Measurements from ENCODE around the gene WDR7. TPM values are rescaled to one million over a fixed set of nuclear protein-coding genes. Genes with fewer than 3 reads are reported as not detected.

The WDR7 gene
- total and polyA plus RNA-seq, 7 donors, result 3.7 to 45.3 (median 28.5) TPM

- H3K4me1 ChIP-seq, result no peaks in the 10 kb centered on the region
- H3K27me3 ChIP-seq, result no peaks in the 10 kb centered on the region
- WGBS, 2 donors, result 38 to 78% methylated on average over 4 of the region's 4 CpGs
- H3K4me3 ChIP-seq, result no peak overlapping the region
- intact Hi-C loops (cut with DNase I), result no loop called here
- no peak overlapping the region for H3K27ac ChIP-seq
- no peak for DNase-seq
- no peaks in the 10 kb centered on the region for H3K36me3 ChIP-seq
- H3K9me3 ChIP-seq, result no peaks in the 10 kb centered on the region
- TF ChIP-seq POLR2AphosphoS5 (IDR thresholded peaks at IDR 0.05), result no peak
- TF ChIP-seq POLR2A (IDR thresholded peaks at IDR 0.05), result no peak
- TF ChIP-seq EP300 (IDR thresholded peaks at IDR 0.05), result no peak
- no peak for TF ChIP-seq CTCF (IDR thresholded peaks at IDR 0.05)
Measured at GRCh38 chr18:56995579-56996188, 344.5 kb downstream of the WDR7 start.

GRCh38 chr18:56997200-56997599 is 346.0 kb downstream of the WDR7 start:
- no peak for TF ChIP-seq POLR2AphosphoS5 (IDR thresholded peaks at IDR 0.05)
- TF ChIP-seq EP300 (IDR thresholded peaks at IDR 0.05), result no peak
- TF ChIP-seq POLR2A (IDR thresholded peaks at IDR 0.05), result no peak
- TF ChIP-seq CTCF (IDR thresholded peaks at IDR 0.05), result no peak
- no peak overlapping the region for H3K4me3 ChIP-seq
- no peaks in the 10 kb centered on the region for H3K9me3 ChIP-seq
- no peak overlapping the region for H3K27ac ChIP-seq
- WGBS, 2 donors, result 83 to 91% methylated on average over 2 of the region's 2 CpGs
- H3K27me3 ChIP-seq, result no peaks in the 10 kb centered on the region
- H3K36me3 ChIP-seq, result no peaks in the 10 kb centered on the region
- peaks cover 0 to under 1% (median 0%) of the 10 kb centered on the region in 4 donors for H3K4me1 ChIP-seq
- intact Hi-C loops (cut with DNase I), result no loop called here
- DNase-seq, result no peak

GRCh38 chr18:56999823-57000222 is 348.7 kb downstream of the WDR7 start:
- Histone ChIP-seq H3K36me3 (no peaks in the 10 kb centered on the region), H3K27me3 (no peaks in the 10 kb centered on the region), H3K4me3 (no peak overlapping the region), H3K27ac (no peak overlapping the region), H3K9me3 (no peaks in the 10 kb centered on the region), H3K4me1 (peaks cover 0 to 23% (median 10%) of the 10 kb centered on the region in 4 donors)
- WGBS, 2 donors, result 86 to 95% methylated on average over 3 of the region's 3 CpGs
- TF ChIP-seq POLR2AphosphoS5 (IDR thresholded peaks at IDR 0.05), result no peak
- TF ChIP-seq CTCF (IDR thresholded peaks at IDR 0.05), result no peak
- TF ChIP-seq POLR2A (IDR thresholded peaks at IDR 0.05), result no peak
- no peak for TF ChIP-seq EP300 (IDR thresholded peaks at IDR 0.05)
- intact Hi-C loops (cut with DNase I), result no loop called here
- DNase-seq, result no peak

- Histone ChIP-seq H3K4me1 (peaks cover 0 to 26% (median 13%) of the 10 kb centered on the region in 4 donors), H3K27me3 (no peaks in the 10 kb centered on the region), H3K36me3 (no peaks in the 10 kb centered on the region), H3K27ac (no peak overlapping the region), H3K9me3 (no peaks in the 10 kb centered on the region), H3K4me3 (no peak overlapping the region)
- intact Hi-C loops (cut with DNase I), result no loop called here
- no peak for DNase-seq
- TF ChIP-seq POLR2AphosphoS5 (IDR thresholded peaks at IDR 0.05) (no peak), CTCF (IDR thresholded peaks at IDR 0.05) (no peak), POLR2A (IDR thresholded peaks at IDR 0.05) (no peak), EP300 (IDR thresholded peaks at IDR 0.05) (no peak)
- WGBS, 2 donors, result 56 to 59% methylated on average over 2 of the region's 2 CpGs
Measured at GRCh38 chr18:57002627-57003026, 351.5 kb downstream of the WDR7 start.

GRCh38 chr18:57003342-57003741 is 352.2 kb downstream of the WDR7 start:
- 15 to 54% methylated on average over 2 of the region's 2 CpGs for WGBS, 2 donors
- Histone ChIP-seq H3K4me3 (no peak overlapping the region), H3K27me3 (no peaks in the 10 kb centered on the region), H3K4me1 (peaks cover 0 to 26% (median 13%) of the 10 kb centered on the region in 4 donors), H3K27ac (no peak overlapping the region), H3K9me3 (no peaks in the 10 kb centered on the region), H3K36me3 (no peaks in the 10 kb centered on the region)
- intact Hi-C loops (cut with DNase I), result no loop called here
- no peak for TF ChIP-seq EP300 (IDR thresholded peaks at IDR 0.05)
- DNase-seq, result no peak
